GM23338 (cell line): ENCODE data around the gene FZD4.

Experiments
- EZH2 ChIP-seq: fragments of 200-600 bp; sonication (generic); IDR thresholded peaks from one replicate; pipeline ENCODE4 v1.8.0; 2017; ENCODE audit warnings: antibody characterized with exemption, mild to moderate bottlenecking, low read depth; ENCODE audit not compliant: unreplicated experiment
- POLR2AphosphoS5 ChIP-seq: IDR thresholded peaks from 2 replicates; pipeline ENCODE4 v1.6.1; 2016; ENCODE audit warnings: antibody characterized with exemption, low read depth
- TF ChIP-seq, protein P1 (sequence below), 2 experiments: fragments of 200-600 bp in 1 of 2; sonication (generic) in 1 of 2; conservative IDR thresholded peaks; 2 replicates each; pipeline versions ENCODE4 v1.5.1 to v1.6.1; 2016 to 2017; ENCODE audit warnings: antibody characterized with exemption in 2 of 2, low read depth in 2 of 2, mild to moderate bottlenecking in 2 of 2, moderate library complexity in 1 of 2

GRCh38 chr11:86923999-86924766, 31.0 kb downstream of the FZD4 start:
- TF ChIP-seq, protein P1, sequence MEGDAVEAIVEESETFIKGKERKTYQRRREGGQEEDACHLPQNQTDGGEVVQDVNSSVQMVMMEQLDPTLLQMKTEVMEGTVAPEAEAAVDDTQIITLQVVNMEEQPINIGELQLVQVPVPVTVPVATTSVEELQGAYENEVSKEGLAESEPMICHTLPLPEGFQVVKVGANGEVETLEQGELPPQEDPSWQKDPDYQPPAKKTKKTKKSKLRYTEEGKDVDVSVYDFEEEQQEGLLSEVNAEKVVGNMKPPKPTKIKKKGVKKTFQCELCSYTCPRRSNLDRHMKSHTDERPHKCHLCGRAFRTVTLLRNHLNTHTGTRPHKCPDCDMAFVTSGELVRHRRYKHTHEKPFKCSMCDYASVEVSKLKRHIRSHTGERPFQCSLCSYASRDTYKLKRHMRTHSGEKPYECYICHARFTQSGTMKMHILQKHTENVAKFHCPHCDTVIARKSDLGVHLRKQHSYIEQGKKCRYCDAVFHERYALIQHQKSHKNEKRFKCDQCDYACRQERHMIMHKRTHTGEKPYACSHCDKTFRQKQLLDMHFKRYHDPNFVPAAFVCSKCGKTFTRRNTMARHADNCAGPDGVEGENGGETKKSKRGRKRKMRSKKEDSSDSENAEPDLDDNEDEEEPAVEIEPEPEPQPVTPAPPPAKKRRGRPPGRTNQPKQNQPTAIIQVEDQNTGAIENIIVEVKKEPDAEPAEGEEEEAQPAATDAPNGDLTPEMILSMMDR (conservative IDR thresholded peaks at IDR 0.05; ENCODE audit: low read depth in 2 of 2): no peak
- no peak for TF ChIP-seq EZH2
- no peak for TF ChIP-seq POLR2AphosphoS5
